Hematopoietic multipotent progenitor cell treated with erythropoietin and hydrocortisone succinate and interleukin-3 and kit ligand, for 4 days (in vitro differentiated cells): ENCODE data around the gene CBLN3.

Experiments
- DNase-seq: peaks from one replicate; pipeline ENCODE4 v3.0.0-alpha.2; 2015

The CBLN3 gene

GRCh38 chr14:24422694-24423601 lies 6.5 kb downstream of the CBLN3 start:
- no peak for DNase-seq

- DNase-seq = peak; percentile 72
These were observed 7.2 kb downstream of the CBLN3 start for GRCh38 chr14:24422261-24422660.

- DNase-seq = no peak
These were observed 11.0 kb downstream of the CBLN3 start for GRCh38 chr14:24418492-24418873.

GRCh38 chr14:24417832-24418491 lies 11.5 kb downstream of the CBLN3 start:
- no peak for DNase-seq

- no peak for DNase-seq
These were observed 12.4 kb downstream of the CBLN3 start for GRCh38 chr14:24416932-24417619.

GRCh38 chr14:24416254-24416931 lies 13.1 kb downstream of the CBLN3 start:
- DNase-seq = no peak

GRCh38 chr14:24415421-24416253 lies 13.8 kb downstream of the CBLN3 start:
- DNase-seq = no peak

GRCh38 chr14:24414732-24415420 lies 14.6 kb downstream of the CBLN3 start:
- DNase-seq = no peak

- DNase-seq = no peak
These were observed 15.4 kb downstream of the CBLN3 start for GRCh38 chr14:24414077-24414476.

GRCh38 chr14:24411443-24412389 lies 17.8 kb downstream of the CBLN3 start:
- DNase-seq = peak; percentile 84

- no peak for DNase-seq
These were observed 19.5 kb downstream of the CBLN3 start for GRCh38 chr14:24409956-24410355.

GRCh38 chr14:24409192-24409591 lies 20.3 kb downstream of the CBLN3 start:
- DNase-seq = no peak

- no peak for DNase-seq
These were observed 20.7 kb downstream of the CBLN3 start for GRCh38 chr14:24408764-24409163.

- no peak for DNase-seq
These were observed 21.7 kb downstream of the CBLN3 start for GRCh38 chr14:24407608-24408325.

GRCh38 chr14:24406416-24406815 lies 23.1 kb downstream of the CBLN3 start:
- DNase-seq = no peak

- DNase-seq = no peak
These were observed 24.7 kb downstream of the CBLN3 start for GRCh38 chr14:24404814-24405213.

GRCh38 chr14:24403294-24403998 lies 26.0 kb downstream of the CBLN3 start:
- no peak for DNase-seq

GRCh38 chr14:24401810-24402702 lies 27.4 kb downstream of the CBLN3 start:
- no peak for DNase-seq
